ENCODE results near the gene MUC3A. TPM values are rescaled to one million over a fixed set of nuclear protein-coding genes. Genes with fewer than 3 reads are reported as not detected.

The MUC3A gene
- polyA plus RNA-seq, 1 of the 3 experiments (the other 2 are of a cell fraction): 0.03 TPM

GRCh38 chr7:100900978-100901377 is 48.4 kb upstream of the MUC3A start (continued):
- TF ChIP-seq IRF3 (IDR thresholded peaks at IDR 0.05; ENCODE audit: low read depth, low read length) (no peak), YY1 (IDR thresholded peaks at IDR 0.05; ENCODE audit: low read depth) (no peak), MAX (IDR thresholded peaks at IDR 0.05; ENCODE audit: low read depth) (no peak), FOXJ3 (CRISPR knock-in tag; IDR thresholded peaks at IDR 0.05) (no peak), TEAD4 (IDR thresholded peaks at IDR 0.05; ENCODE audit: borderline replicate concordance, insufficient read depth) (no peak), GABPA (IDR thresholded peaks at IDR 0.05; ENCODE audit: low read depth) (no peak)

GRCh38 chr7:100901921-100902332 is 47.4 kb upstream of the MUC3A start:
- H3K4me1 ChIP-seq (ENCODE audit: control insufficient read depth in 1 of 2, insufficient read depth in 2 of 2, low read depth in 1 of 2, low read length in 1 of 2): peaks cover 0 to 2% of the 10 kb centered on the region in 2 experiments; a peak in 1 of 4 replicates
- H4K20me1 ChIP-seq (ENCODE audit: insufficient read depth): no peaks in the 10 kb centered on the region
- CTCF ChIA-PET: interaction anchor here (0.6 to 10.3 kb wide), 4 partner anchors 49 to 176 kb away, joined by 3 to 122 read pairs (median 14); no protein-coding TSS in a partner anchor
- peaks cover 61% of the 10 kb centered on the region for H3K27me3 ChIP-seq (ENCODE audit: insufficient read depth)
- H3K27ac ChIP-seq (ENCODE audit: low read depth in 2 of 2, low read length in 1 of 2): no peak overlapping the region
- no peaks in the 10 kb centered on the region for H3K36me3 ChIP-seq (replicated peaks in 1 of 2; ENCODE audit: control insufficient read depth in 1 of 2, insufficient read depth in 2 of 2, low read length in 1 of 2)
- POLR2A ChIA-PET: no interaction called here
- no peak overlapping the region for H3K4me2 ChIP-seq
- H3K4me3 ChIP-seq (ENCODE audit: low read depth in 2 of 2, low read length in 1 of 2): no peak overlapping the region
- H3K9ac ChIP-seq: no peak overlapping the region
- DNase-seq: no peak
- H3F3A ChIP-seq (replicated peaks; ENCODE audit: insufficient read depth): no peaks in the 10 kb centered on the region
- no peaks in the 10 kb centered on the region for H3K9me2 ChIP-seq
- no peak overlapping the region for H2AFZ ChIP-seq (ENCODE audit: low read depth)
- no peaks in the 10 kb centered on the region for H3K79me2 ChIP-seq (ENCODE audit: insufficient read depth)
- 39% methylated on average over 5 of the region's 5 CpGs for WGBS (ENCODE audit: low lambda C conversion rate)
- no peaks in the 10 kb centered on the region for H3K9me3 ChIP-seq
- no peak for TF ChIP-seq USF1 (IDR thresholded peaks at IDR 0.05; ENCODE audit: borderline replicate concordance, low read depth)
- TF ChIP-seq TEAD4 (IDR thresholded peaks at IDR 0.05; ENCODE audit: borderline replicate concordance, insufficient read depth): no peak
- no peak for TF ChIP-seq NRF1 (IDR thresholded peaks at IDR 0.05; ENCODE audit: low read depth, low read length)
- no peak for TF ChIP-seq PBX3 (IDR thresholded peaks at IDR 0.05)
- no peak for TF ChIP-seq ZBTB33 (IDR thresholded peaks at IDR 0.05; ENCODE audit: borderline replicate concordance, low read depth)
- TF ChIP-seq FOSL2 (IDR thresholded peaks at IDR 0.05; ENCODE audit: borderline replicate concordance, low read depth): no peak
- TF ChIP-seq MXI1 (IDR thresholded peaks at IDR 0.05; ENCODE audit: low read depth, low read length): no peak
- TF ChIP-seq MAX (IDR thresholded peaks at IDR 0.05; ENCODE audit: low read depth): no peak
- TF ChIP-seq TCF12 (IDR thresholded peaks at IDR 0.05): no peak
- no peak for TF ChIP-seq RXRA (IDR thresholded peaks at IDR 0.05; ENCODE audit: borderline replicate concordance, low read depth)
- TF ChIP-seq CHD2 (IDR thresholded peaks at IDR 0.05; ENCODE audit: low read length, partially characterized antibody): no peak
- no peak for TF ChIP-seq SMC3 (IDR thresholded peaks at IDR 0.05; ENCODE audit: low read depth, low read length)
- no peak for TF ChIP-seq CTCF (IDR thresholded peaks at IDR 0.05)
- TF ChIP-seq REST (IDR thresholded peaks at IDR 0.05; ENCODE audit: low read depth, low read length): no peak
- TF ChIP-seq NFIC (IDR thresholded peaks at IDR 0.05; ENCODE audit: borderline replicate concordance): no peak
- TF ChIP-seq RAD21 (IDR thresholded peaks at IDR 0.05; ENCODE audit: low read length): no peak
- no peak for TF ChIP-seq EP300 (IDR thresholded peaks at IDR 0.05; ENCODE audit: borderline replicate concordance in 1 of 2, low read depth in 1 of 2, low read length in 1 of 2)
